ENCODE results near the gene PKMYT1. TPM values are rescaled to one million over a fixed set of nuclear protein-coding genes. Genes with fewer than 3 reads are reported as not detected.
A peak's percentile ranks its signal among the peaks of the same experiment; 100 is the strongest.
"Not testable (repeated sequence)": the region's sequence is repeated elsewhere in the genome, so short reads cannot be mapped to it uniquely, and the experiment has no call there.

PKMYT1 gene
- total RNA-seq, 2 donors from 2014 or later = 96.1 to 112 TPM

DNA sequence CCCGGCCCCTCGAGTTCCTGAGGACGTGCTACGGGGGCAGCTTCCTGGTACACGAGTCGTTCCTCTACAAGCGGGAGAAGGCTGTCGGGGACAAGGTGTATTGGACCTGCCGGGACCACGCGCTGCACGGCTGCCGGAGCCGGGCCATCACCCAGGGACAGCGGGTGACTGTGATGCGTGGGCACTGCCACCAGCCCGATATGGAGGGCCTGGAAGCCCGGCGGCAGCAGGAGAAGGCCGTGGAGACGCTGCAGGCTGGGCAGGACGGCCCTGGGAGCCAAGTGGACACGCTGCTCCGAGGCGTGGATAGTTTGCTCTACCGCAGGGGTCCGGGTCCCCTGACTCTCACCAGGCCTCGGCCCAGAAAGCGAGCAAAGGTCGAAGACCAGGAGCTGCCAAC is 47.1 kb downstream of the PKMYT1 start:
- ATAC-seq (replicated peaks in 1 of 2) = no peak
- H3K4me1 Mint-ChIP-seq (ENCODE audit: low read depth) = no peaks in the 10 kb centered on the region
- peaks cover 0 to 2% of the 10 kb centered on the region in 2 donors for H3K36me3 Mint-ChIP-seq (ENCODE audit: insufficient read depth in 2 of 2)

DNA sequence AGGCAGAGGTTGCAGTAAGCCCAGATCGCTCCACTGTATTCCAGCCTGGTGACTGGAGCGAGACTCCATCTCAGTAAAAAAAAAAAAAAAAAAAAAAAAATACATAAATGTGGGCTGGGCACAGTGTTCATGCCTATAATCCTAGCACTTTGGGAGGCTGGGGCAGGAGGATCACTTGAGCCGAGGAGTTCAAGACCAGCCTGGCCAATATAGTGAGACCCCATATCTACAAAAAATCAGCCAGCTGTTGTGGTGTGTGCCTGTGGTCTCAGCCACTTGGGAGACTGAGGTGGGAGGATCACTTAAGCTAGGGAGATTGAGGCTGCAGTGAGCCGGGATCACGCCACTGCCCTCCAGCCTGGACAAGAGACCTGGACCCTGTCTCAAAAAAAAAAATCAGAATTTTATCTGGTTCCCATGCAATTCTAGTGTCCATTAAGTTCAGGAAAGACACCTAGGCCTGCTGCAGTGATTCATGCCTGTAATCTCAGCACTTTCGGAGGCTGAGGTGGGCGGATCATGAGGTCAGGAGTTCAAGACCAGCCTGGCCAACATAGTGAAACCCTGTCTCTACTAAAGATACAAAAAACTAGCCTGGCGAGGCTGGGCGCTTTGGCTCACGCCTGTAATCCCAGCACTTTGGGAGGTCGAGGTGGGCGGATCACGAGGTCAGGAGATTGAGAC is 48.9 kb downstream of the PKMYT1 start:
- not testable (repeated sequence) for H3K4me3 Mint-ChIP-seq; H3K9me3 Mint-ChIP-seq; H3K27ac Mint-ChIP-seq; ATAC-seq (replicated peaks in 1 of 2); H3K27me3 Mint-ChIP-seq (ENCODE audit: low read depth); H3K4me1 Mint-ChIP-seq (ENCODE audit: low read depth); H3K36me3 Mint-ChIP-seq (ENCODE audit: insufficient read depth in 2 of 2); DNase-seq

More for the DNA sequence above, 47.1 kb downstream of the PKMYT1 start:
- H3K27me3 Mint-ChIP-seq (ENCODE audit: low read depth) = no peaks in the 10 kb centered on the region
- no peaks in the 10 kb centered on the region for H3K9me3 Mint-ChIP-seq
- H3K27ac Mint-ChIP-seq = no peak overlapping the region
- no peak for DNase-seq
- no peak overlapping the region for H3K4me3 Mint-ChIP-seq

DNA sequence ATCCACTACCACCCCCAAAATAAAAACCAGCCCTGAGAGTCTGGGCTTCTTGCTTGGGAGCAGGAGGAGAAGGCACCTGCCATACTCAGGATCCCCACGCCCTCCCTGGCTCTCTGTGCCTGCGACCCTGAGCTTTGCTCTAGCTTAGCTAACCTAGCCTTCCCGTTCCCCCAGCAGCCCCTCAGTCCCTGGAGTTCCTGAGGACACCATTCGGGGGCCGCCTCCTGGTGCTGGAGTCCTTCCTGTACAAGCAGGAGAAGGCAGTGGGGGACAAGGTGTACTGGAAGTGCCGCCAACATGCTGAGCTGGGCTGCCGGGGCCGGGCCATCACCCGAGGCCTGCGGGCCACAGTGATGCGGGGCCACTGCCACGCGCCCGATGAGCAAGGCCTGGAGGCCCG is 50.0 kb downstream of the PKMYT1 start:
- no peaks in the 10 kb centered on the region for H3K27me3 Mint-ChIP-seq (ENCODE audit: low read depth)
- peaks cover 10% of the 10 kb centered on the region for H3K4me1 Mint-ChIP-seq (ENCODE audit: low read depth)
- DNase-seq = no peak
- H3K36me3 Mint-ChIP-seq (ENCODE audit: insufficient read depth in 2 of 2) = peaks cover 0 to 2% of the 10 kb centered on the region in 2 donors
- H3K4me3 Mint-ChIP-seq = no peak overlapping the region
- no peaks in the 10 kb centered on the region for H3K9me3 Mint-ChIP-seq
- H3K27ac Mint-ChIP-seq = no peak overlapping the region
- ATAC-seq (replicated peaks in 1 of 2) = no peak

DNA sequence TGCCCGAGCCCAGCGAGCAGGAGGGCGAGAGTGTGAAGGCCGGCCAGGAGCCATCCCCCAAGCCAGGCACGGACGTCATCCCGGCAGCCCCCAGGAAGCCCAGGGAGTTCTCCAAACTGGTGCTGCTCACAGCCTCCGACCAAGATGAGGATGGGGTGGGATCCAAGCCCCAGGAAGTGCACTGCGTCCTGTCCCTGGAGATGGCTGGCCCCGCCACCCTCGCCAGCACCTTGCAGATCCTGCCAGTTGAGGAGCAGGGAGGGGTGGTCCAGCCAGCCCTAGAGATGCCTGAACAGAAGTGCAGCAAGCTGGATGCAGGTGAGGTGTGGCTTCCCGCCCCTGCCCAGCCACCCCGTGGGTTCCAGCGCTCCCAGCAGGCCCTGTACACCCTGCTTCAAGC is 50.6 kb downstream of the PKMYT1 start:
- Mint-ChIP-seq H3K4me3 (no peak overlapping the region), H3K4me1 (ENCODE audit: low read depth) (peaks cover 10% of the 10 kb centered on the region), H3K9me3 (no peaks in the 10 kb centered on the region), H3K27ac (no peak overlapping the region), H3K27me3 (ENCODE audit: low read depth) (no peaks in the 10 kb centered on the region), H3K36me3 (ENCODE audit: insufficient read depth in 2 of 2) (peaks cover 0 to 2% of the 10 kb centered on the region in 2 donors)
- ATAC-seq (replicated peaks in 1 of 2) (no peak), DNase-seq (no peak)

DNA sequence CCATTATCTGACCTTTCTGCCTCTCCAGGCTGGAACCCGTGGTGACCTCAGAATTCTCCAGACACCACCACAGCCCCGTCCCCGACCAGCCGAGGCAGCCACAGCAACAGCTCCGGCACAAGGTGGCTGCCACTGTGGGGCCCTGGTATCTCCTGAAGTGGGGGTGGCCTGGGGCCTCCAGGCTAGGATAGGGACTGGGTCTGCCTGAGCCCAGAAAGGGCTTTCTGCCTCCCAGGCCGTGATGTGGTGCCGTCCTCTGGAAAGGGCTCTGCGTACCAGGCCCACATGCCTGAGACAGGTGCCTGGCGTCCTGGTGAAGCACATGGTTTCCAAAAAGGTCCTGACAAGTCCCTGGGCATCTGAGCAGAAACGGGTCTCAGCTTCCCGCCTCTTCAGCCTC is 51.5 kb downstream of the PKMYT1 start:
- Mint-ChIP-seq H3K36me3 (ENCODE audit: insufficient read depth in 2 of 2) (no peaks in the 10 kb centered on the region), H3K4me1 (ENCODE audit: low read depth) (peaks cover 10% of the 10 kb centered on the region), H3K9me3 (no peaks in the 10 kb centered on the region), H3K27ac (no peak overlapping the region), H3K4me3 (no peak overlapping the region), H3K27me3 (ENCODE audit: low read depth) (no peaks in the 10 kb centered on the region)
- DNase-seq (no peak), ATAC-seq (replicated peaks in 1 of 2) (no peak)

DNA sequence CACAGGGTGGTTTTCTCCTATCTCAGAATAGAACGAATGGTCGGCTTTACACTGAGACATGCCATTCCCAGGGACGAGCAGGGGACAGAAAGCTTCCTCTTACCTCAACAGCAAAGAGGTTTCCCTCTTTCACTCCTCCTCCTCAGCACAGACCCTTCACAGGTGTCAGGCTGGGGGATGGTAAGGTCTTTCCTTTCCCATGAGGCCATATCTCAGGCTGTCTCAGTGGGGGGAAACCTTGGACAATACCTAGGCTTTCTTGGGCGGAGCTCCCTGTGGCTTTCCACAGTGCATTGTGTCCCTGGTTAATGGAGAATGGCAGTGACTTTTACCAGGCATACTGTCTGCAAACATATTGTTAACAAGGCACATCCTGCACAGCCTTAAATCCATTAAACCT is 52.1 kb downstream of the PKMYT1 start:
- ATAC-seq (replicated peaks in 1 of 2); H3K27ac Mint-ChIP-seq; H3K4me1 Mint-ChIP-seq (ENCODE audit: low read depth); DNase-seq; H3K36me3 Mint-ChIP-seq (ENCODE audit: insufficient read depth in 2 of 2); H3K9me3 Mint-ChIP-seq; H3K27me3 Mint-ChIP-seq (ENCODE audit: low read depth); H3K4me3 Mint-ChIP-seq: not testable (repeated sequence)

DNA sequence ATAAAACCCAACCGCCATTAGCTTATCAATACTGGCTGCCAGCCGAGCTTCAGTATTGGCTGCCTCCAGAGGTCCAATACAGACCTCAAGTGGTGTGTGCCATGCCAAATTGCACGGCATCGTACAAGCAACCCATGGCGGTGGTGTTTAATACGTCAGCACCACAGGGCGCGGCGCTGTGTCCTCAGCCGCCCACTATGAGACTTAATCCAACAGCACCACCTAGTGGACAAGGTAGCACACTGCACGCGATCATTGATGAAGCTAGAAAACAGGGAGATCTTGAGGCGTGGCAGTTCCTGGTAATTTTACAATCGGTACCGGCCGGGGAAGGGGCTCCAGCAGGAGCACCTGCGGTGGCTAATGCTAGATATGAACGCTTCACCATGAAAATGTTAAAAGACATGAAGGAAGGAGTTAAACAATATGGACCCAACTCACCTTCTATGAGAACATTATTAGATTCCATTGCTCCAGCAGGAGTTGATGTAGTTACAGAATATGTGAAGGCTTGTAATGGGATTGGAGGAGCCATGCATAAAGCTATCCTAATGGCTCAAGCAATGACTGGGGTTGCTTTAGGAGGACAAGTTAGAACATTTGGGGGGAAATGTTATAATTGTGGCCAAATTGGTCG is 53.1 kb downstream of the PKMYT1 start:
- peak overlapping the region in 1 of 2 donors; percentile 36 for H3K4me3 Mint-ChIP-seq
- H3K27ac Mint-ChIP-seq = no peak overlapping the region
- H3K9me3 Mint-ChIP-seq = no peaks in the 10 kb centered on the region

DNA sequence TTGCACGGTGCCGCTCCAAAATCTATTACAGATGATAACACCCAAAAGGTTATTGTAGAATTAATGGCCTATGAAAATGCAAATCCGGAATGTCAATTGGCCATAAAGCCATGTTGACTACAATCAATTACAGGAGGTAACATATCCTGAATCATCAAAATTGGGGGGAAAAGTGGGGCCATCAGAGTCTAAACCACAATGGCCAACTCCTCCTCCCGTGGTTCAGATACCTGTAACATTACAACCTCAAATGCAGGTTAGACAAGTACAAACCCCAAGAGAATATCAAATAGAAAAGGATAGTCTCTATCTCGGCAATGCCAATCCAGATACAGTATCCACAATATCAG is 53.6 kb downstream of the PKMYT1 start:
- H3K4me1 Mint-ChIP-seq (ENCODE audit: low read depth) = peaks cover 10% of the 10 kb centered on the region
- no peaks in the 10 kb centered on the region for H3K9me3 Mint-ChIP-seq
- H3K27me3 Mint-ChIP-seq (ENCODE audit: low read depth) = no peaks in the 10 kb centered on the region
- H3K4me3 Mint-ChIP-seq = peak overlapping the region in 1 of 2 donors; percentile 36
- ATAC-seq (replicated peaks in 1 of 2) (no peak), DNase-seq (no peak)
- H3K27ac Mint-ChIP-seq = no peak overlapping the region
- peaks cover 0 to 3% of the 10 kb centered on the region in 2 donors for H3K36me3 Mint-ChIP-seq (ENCODE audit: insufficient read depth in 2 of 2)

More for the DNA sequence above, 53.1 kb downstream of the PKMYT1 start:
- Mint-ChIP-seq H3K36me3 (ENCODE audit: insufficient read depth in 2 of 2) (peaks cover 0 to 3% of the 10 kb centered on the region in 2 donors), H3K4me1 (ENCODE audit: low read depth) (peaks cover 10% of the 10 kb centered on the region), H3K27me3 (ENCODE audit: low read depth) (no peaks in the 10 kb centered on the region)
- ATAC-seq (replicated peaks in 1 of 2) = peak; percentile 99
- peak; percentile 86 to 88 for DNase-seq

DNA sequence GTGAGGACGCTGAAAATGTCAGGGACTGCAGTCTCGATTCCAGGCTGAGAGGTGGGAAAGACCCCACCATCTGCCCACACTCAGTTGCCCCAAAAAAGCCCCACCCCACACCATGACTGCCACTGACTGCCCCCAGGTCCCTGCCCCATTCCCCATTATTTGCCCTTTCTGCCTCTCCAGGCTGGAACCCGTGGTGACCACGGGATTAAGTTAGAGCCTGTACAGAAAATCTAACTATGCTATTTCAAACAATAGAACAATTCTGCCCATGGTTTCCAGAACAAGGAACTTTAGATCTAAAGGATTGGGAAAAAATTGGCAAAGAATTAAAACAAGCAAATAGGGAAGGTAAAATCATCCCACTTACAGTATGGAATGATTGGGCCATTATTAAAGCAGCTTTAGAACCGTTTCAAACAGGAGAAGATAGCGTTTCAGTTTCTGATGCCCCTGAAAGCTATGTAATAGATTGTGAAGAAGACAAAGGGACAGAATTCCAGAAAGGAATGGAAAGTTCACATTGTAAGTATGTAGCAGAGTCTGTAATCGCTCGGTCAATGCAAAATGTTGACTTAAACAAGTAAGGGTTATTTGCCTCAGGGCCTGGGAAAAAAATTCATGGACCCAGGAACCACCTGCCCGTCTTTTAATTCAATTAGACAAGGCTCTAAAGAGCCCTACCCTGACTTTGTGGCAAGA is 54.1 kb downstream of the PKMYT1 start:
- H3K36me3 Mint-ChIP-seq (ENCODE audit: insufficient read depth in 2 of 2) = peaks cover 0 to 3% of the 10 kb centered on the region in 2 donors
- ATAC-seq (replicated peaks in 1 of 2) (no peak), DNase-seq (no peak)
- peaks cover 10% of the 10 kb centered on the region for H3K4me1 Mint-ChIP-seq (ENCODE audit: low read depth)
- no peaks in the 10 kb centered on the region for H3K9me3 Mint-ChIP-seq
- no peak overlapping the region for H3K4me3 Mint-ChIP-seq
- H3K27me3 Mint-ChIP-seq (ENCODE audit: low read depth) = no peaks in the 10 kb centered on the region
- H3K27ac Mint-ChIP-seq = no peak overlapping the region

DNA sequence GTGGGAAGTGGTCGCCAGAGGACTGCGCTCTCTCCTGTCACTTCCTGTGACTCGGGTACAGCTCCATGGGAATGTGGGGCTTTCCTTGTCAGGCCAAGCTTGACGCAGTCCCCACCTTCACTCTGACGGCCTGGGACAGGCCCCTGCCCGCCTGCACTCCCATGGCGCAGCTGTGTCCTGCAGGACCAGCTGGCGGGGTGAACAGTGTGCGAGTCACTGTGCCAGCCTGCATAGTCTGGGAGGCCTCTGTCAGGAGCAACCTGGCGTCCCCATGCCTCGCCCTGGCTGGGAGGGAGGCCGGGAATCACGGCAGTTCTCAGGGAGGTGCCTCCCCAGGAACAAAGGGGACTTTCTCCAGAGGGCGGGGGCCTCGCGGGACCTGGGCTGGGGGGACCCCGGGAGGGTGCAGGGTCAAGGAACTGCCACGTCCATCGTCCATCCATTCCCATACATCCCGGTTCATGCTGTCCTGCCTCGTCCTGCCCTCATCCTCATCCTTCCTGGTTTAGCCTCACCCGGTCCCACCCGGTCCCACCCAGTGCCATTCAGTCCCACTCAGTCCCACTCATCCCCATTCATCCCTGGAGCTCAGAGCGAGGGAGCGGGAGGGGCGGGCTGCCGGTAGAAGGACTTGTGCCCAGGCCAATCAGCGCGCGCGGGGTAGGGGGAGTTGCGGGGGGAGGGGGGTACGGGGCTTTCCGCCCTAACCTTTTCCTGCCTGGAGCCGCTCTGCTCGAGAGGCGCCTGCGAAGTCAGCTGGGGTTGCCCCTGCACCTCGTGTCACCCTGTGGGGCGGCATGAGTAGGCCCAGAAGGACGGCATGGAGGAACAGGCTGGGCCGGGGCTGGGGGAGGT is 55.1 kb downstream of the PKMYT1 start:
- no peak overlapping the region for H3K4me3 Mint-ChIP-seq
- H3K36me3 Mint-ChIP-seq (ENCODE audit: insufficient read depth in 2 of 2) = peaks cover 0 to 3% of the 10 kb centered on the region in 2 donors
- H3K9me3 Mint-ChIP-seq = no peaks in the 10 kb centered on the region
- DNase-seq = no peak
- peaks cover 10% of the 10 kb centered on the region for H3K4me1 Mint-ChIP-seq (ENCODE audit: low read depth)
- no peak for ATAC-seq (replicated peaks in 1 of 2)
- H3K27ac Mint-ChIP-seq = no peak overlapping the region
- no peaks in the 10 kb centered on the region for H3K27me3 Mint-ChIP-seq (ENCODE audit: low read depth)

DNA sequence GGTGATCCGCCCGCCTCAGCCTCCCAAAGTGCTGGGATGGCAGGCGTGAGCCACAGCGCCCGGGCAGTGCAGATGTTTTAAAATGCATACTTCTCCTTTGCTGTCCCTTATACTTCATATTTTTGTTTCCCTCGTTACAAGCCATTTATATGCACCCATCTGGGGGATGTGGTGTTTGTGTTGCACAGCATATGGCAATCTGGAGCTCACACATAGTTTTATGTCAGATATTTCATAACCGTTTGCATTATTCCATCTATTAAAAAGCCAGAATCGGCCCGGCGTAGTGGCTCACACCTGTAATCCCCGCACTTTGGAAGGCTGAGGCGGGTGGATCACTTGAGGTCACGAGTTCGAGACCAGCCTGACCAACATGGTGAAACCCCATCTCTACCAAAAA is 56.8 kb downstream of the PKMYT1 start:
- no peak overlapping the region for H3K4me3 Mint-ChIP-seq
- ATAC-seq (replicated peaks in 1 of 2) (no peak), DNase-seq (no peak)
- H3K36me3 Mint-ChIP-seq (ENCODE audit: insufficient read depth in 2 of 2) = peaks cover 0 to 8% of the 10 kb centered on the region in 2 donors
- H3K27me3 Mint-ChIP-seq (ENCODE audit: low read depth) = no peaks in the 10 kb centered on the region
- H3K27ac Mint-ChIP-seq = no peak overlapping the region
- peaks cover 17% of the 10 kb centered on the region for H3K4me1 Mint-ChIP-seq (ENCODE audit: low read depth)
- H3K9me3 Mint-ChIP-seq = no peaks in the 10 kb centered on the region
